ENCODE results near the gene DNPEP. TPM values are rescaled to one million over a fixed set of nuclear protein-coding genes. Genes with fewer than 3 reads are reported as not detected.

DNPEP gene
- total and polyA plus RNA-seq, 2 of the 8 experiments (the other 6 are each of a cell fraction or from before 2014, with no cell fraction given): 59.8 to 109 TPM

DNA sequence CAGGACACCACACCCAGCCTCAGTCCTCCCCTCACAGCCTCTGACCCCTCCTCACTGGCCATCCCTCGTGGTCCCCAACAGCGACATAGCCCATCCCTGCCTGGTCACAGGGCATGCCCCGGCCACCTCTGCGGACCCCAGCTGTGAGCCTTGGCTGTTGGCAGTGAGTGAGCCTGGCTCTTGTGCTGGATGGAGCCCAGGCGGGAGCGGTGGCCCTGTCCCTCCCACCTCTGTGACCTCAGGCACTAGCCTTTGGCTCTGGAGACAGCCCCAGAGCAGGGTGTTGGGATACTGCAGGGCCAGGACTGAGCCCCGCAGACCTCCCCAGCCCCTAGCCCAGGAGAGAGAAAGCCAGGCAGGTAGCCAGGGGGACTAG, 38.3 kb upstream of the DNPEP start:
- CTCF ChIA-PET (ENCODE audit: partially characterized antibody): interaction anchor here (7.2 to 88.6 kb wide), 2 partner anchors 22 to 63 kb away, joined by 92 to 7248 read pairs; partner anchors contain the start of genes ASIC4, CHPF, GMPPA and SPEG
- H4K91ac ChIP-seq (replicated peaks; ENCODE audit: insufficient read length, low read length): no peak overlapping the region
- no peak overlapping the region for H4K5ac ChIP-seq (ENCODE audit: insufficient read length, low read depth, low read length)
- WGBS, 2 experiments (ENCODE audit: extremely low coverage in 1 of 2, insufficient coverage in 1 of 2, insufficient read length in 1 of 2, insufficient replicate concordance in 2 of 2, low coverage in 1 of 2, low lambda C conversion rate in 2 of 2, missing lambda C conversion rate in 1 of 2): 86% methylated on average over 7 of the region's 7 CpGs; no CpG with 5 or more reads in 1 of the 2 experiments
- no peaks in the 10 kb centered on the region for H3K9me3 ChIP-seq (ENCODE audit: insufficient read depth in 2 of 2, low read depth in 1 of 2, low read length in 1 of 2)
- H3K36me3 ChIP-seq (ENCODE audit: control insufficient read depth in 2 of 4, insufficient read depth in 4 of 4, low read length in 3 of 4): no peaks in the 10 kb centered on the region
- no peaks in the 10 kb centered on the region for H3K79me2 ChIP-seq (ENCODE audit: control insufficient read depth in 1 of 2, insufficient read depth in 2 of 2, low read length in 2 of 2)
- FAIRE-seq (no peak), DNase-seq (ENCODE audit: low read depth in 1 of 2, low spot score in 2 of 2) (no peak)
- peaks cover 0 to 4% (median 2%) of the 10 kb centered on the region in 4 experiments; a peak in 2 of 7 replicates for H3K27me3 ChIP-seq (replicated peaks in 1 of 4; ENCODE audit: control insufficient read depth in 3 of 4, extremely low read depth in 1 of 4, insufficient read depth in 3 of 4, low read length in 3 of 4)
- no peak overlapping the region for H3K23ac ChIP-seq (ENCODE audit: insufficient read length)
- H2BK120ac ChIP-seq (replicated peaks; ENCODE audit: low read depth, low read length): no peak overlapping the region
- H3K23me2 ChIP-seq (ENCODE audit: low read depth, low read length): peaks cover 2% of the 10 kb centered on the region; the same call in 1 of the 2 replicates
- no peak overlapping the region for H3K9ac ChIP-seq (replicated peaks in 1 of 4; ENCODE audit: extremely low read depth in 1 of 4, low read depth in 3 of 4, low read length in 3 of 4)
- no peak overlapping the region for H2BK5ac ChIP-seq (ENCODE audit: low read depth, low read length)
- no peak overlapping the region for H2BK20ac ChIP-seq (ENCODE audit: low read length)
- no peak overlapping the region for H3K14ac ChIP-seq (ENCODE audit: insufficient read length)
- H4K8ac ChIP-seq (ENCODE audit: extremely low read depth, insufficient read depth, low read length): peak overlapping the region; percentile 38; the same call in 1 of the 2 replicates
- no peak overlapping the region for H2AK5ac ChIP-seq (ENCODE audit: low read depth, low read length)
- H3K4me2 ChIP-seq (ENCODE audit: insufficient read depth in 1 of 2, low read depth in 2 of 2, low read length in 2 of 2): no peak overlapping the region
- H4K20me1 ChIP-seq (replicated peaks in 1 of 2; ENCODE audit: control insufficient read depth in 1 of 2, insufficient read depth in 2 of 2, low read length in 2 of 2): peaks cover 0 to 2% of the 10 kb centered on the region in 2 experiments
- no peak overlapping the region for H3K56ac ChIP-seq (replicated peaks; ENCODE audit: insufficient read length, low read depth, low read length)
- H3K4me1 ChIP-seq (replicated peaks in 1 of 4; ENCODE audit: control insufficient read depth in 3 of 4, insufficient read depth in 4 of 4, low read length in 3 of 4): no peaks in the 10 kb centered on the region
- no peak overlapping the region for H2BK15ac ChIP-seq (ENCODE audit: low read length)
- no peak overlapping the region for H3K4ac ChIP-seq (replicated peaks; ENCODE audit: insufficient read length, low read depth, low read length)
- H3K4me3 ChIP-seq (ENCODE audit: extremely low read depth in 1 of 4, insufficient read depth in 2 of 4, low read depth in 3 of 4, low read length in 4 of 4): no peak overlapping the region
- no peak overlapping the region for H3K27ac ChIP-seq (ENCODE audit: low read depth, low read length)
- POLR2A ChIA-PET (ENCODE audit: partially characterized antibody): no interaction called here
- 0 out of 2 replicates have a peak overlapping the region, but pooled peaks have one; percentile 14 for H2BK12ac ChIP-seq (ENCODE audit: low read depth, low read length)
- no peak overlapping the region for H2AFZ ChIP-seq (ENCODE audit: low read length)
- no peak for TF ChIP-seq SIN3A (conservative IDR thresholded peaks at IDR 0.05 in 1 of 2, IDR thresholded peaks at IDR 0.05 in 1 of 2; ENCODE audit: low read depth in 1 of 2, low read length in 2 of 2)
- no peak for TF ChIP-seq SAP30 (IDR thresholded peaks at IDR 0.05; ENCODE audit: insufficient read depth, insufficient replicate concordance, low read length)
- TF ChIP-seq KDM4A (IDR thresholded peaks at IDR 0.05; ENCODE audit: low read depth, low read length, severe bottlenecking): no peak
- H3K18ac ChIP-seq (ENCODE audit: extremely low read depth, low read length): no peak overlapping the region
- H3K79me1 ChIP-seq (ENCODE audit: low read depth, low read length): no peaks in the 10 kb centered on the region

Measured in H1 (cell line).